HEK293T (cell line): ENCODE measurements around the gene CRYZL1.

Source experiments
- CTCF ChIA-PET: fragments of 350-600 bp; formaldehyde crosslinking; extraction: SDS; loops from one replicate; lab custom pipeline; 2021; ENCODE audit warnings: antibody characterized with exemption, inconsistent platforms; lab: Yijun Ruan, JAX
- POLR2A ChIA-PET: fragments of 350-600 bp; formaldehyde crosslinking; extraction: SDS; loops from one replicate; lab custom pipeline; 2020; ENCODE audit warnings: antibody characterized with exemption, inconsistent platforms; lab: Yijun Ruan, JAX
- DNase-seq: peaks from one replicate; pipeline ENCODE4 v3.0.0; 2012; ENCODE audit warnings: mixed read lengths; ENCODE audit errors: extremely low spot score
- ARNT ChIP-seq: fragments of 450-650 bp; IDR thresholded peaks from 2 replicates; pipeline ENCODE4 v1.6.1; 2017; ENCODE audit warnings: mild to moderate bottlenecking
- BHLHE40 ChIP-seq: fragments of 450-650 bp; IDR thresholded peaks from 2 replicates; pipeline ENCODE4 v1.6.1; 2016; ENCODE audit warnings: mild to moderate bottlenecking, moderate library complexity, borderline replicate concordance
- CTBP1 ChIP-seq: fragments of 450-650 bp; IDR thresholded peaks from 2 replicates; pipeline ENCODE4 v1.6.1; 2016; ENCODE audit warnings: borderline replicate concordance
- ELF4 ChIP-seq: fragments of 450-650 bp; IDR thresholded peaks from 2 replicates; pipeline ENCODE4 v1.6.1; 2017; ENCODE audit warnings: antibody characterized with exemption
- FOXA1 ChIP-seq: fragments of 450-650 bp; IDR thresholded peaks from 2 replicates; pipeline ENCODE4 v1.6.1; 2016; ENCODE audit warnings: mild to moderate bottlenecking
- FOXK2 ChIP-seq: fragments of 450-650 bp; IDR thresholded peaks from 2 replicates; pipeline ENCODE4 v1.6.1; 2016; ENCODE audit warnings: mild to moderate bottlenecking
- FOXM1 ChIP-seq: fragments of 450-650 bp; IDR thresholded peaks from 2 replicates; pipeline ENCODE4 v1.6.1; 2017; ENCODE audit warnings: mild to moderate bottlenecking, borderline replicate concordance
- HDGF ChIP-seq: fragments of 450-650 bp; IDR thresholded peaks from 2 replicates; pipeline ENCODE4 v1.6.1; 2017; ENCODE audit warnings: antibody characterized with exemption, borderline replicate concordance
- L3MBTL2 ChIP-seq: fragments of 450-650 bp; conservative IDR thresholded peaks from 2 replicates; pipeline ENCODE4 v1.6.1; 2016; ENCODE audit warnings: mild to moderate bottlenecking
- LEF1 ChIP-seq: fragments of 450-650 bp; IDR thresholded peaks from 2 replicates; pipeline ENCODE4 v1.6.1; 2017; ENCODE audit warnings: mild to moderate bottlenecking, borderline replicate concordance
- NFRKB ChIP-seq: fragments of 450-650 bp; IDR thresholded peaks from 2 replicates; pipeline ENCODE4 v1.6.1; 2016; ENCODE audit warnings: mild to moderate bottlenecking, moderate library complexity
- PKNOX1 ChIP-seq: fragments of 450-650 bp; IDR thresholded peaks from 2 replicates; pipeline ENCODE4 v1.6.1; 2016
- SP1 ChIP-seq: fragments of 450-650 bp; IDR thresholded peaks from 2 replicates; pipeline ENCODE4 v1.6.1; 2017
- SUZ12 ChIP-seq: fragments of 450-650 bp; IDR thresholded peaks from 2 replicates; pipeline ENCODE4 v1.6.1; 2016; ENCODE audit warnings: mild to moderate bottlenecking
- TARDBP ChIP-seq: fragments of 450-650 bp; IDR thresholded peaks from 2 replicates; pipeline ENCODE4 v1.6.1; 2016
- ZNF384 ChIP-seq: fragments of 450-650 bp; IDR thresholded peaks from 2 replicates; pipeline ENCODE4 v1.6.1; 2016

CRYZL1 gene

DNA sequence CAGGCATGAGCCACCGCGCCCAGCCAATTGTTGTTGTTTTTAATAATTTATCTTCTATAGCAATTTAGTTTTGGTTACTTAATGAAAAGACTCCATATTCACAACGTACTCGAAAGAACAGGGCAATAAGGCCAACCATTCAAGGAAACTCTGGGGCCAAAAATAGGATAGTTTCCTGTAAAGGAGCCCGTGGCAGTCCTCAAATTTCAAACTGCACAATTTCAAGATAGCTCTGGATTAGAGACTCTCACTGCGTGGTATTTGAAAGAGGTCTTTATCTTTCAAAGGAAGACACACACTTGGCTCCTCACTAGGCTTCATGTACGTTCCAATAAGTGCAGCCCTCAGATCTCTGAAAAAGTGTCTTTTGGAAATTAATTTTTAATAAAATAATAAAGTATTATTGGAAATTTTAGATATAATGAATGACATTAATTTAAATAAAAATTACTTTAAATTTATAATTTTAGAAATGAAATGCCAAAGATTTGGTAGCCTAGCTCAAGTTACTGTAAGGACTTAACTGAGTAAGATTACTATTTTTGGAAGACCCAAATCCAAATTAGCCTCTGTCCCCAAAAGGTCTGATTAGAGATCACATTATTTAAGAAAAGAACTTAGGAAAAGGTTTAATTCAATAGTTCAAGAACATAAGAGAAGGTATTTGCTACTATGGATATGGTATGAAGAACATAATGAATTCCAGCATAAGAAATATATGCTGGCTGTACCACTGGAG lies 30.4 kb downstream of the CRYZL1 start:
- ChIA-PET POLR2A (no interaction called here), CTCF (interaction anchor here (1.5 kb wide), 1 partner anchor 282 kb away, joined by 3 read pairs; no protein-coding TSS in a partner anchor)
- DNase-seq, result no peak
- TF ChIP-seq FOXK2 (no peak), ELF4 (no peak), SUZ12 (no peak), ARNT (no peak), ZNF384 (no peak), HDGF (no peak), BHLHE40 (no peak), SP1 (no peak), CTBP1 (no peak), PKNOX1 (no peak), FOXM1 (no peak), NFRKB (no peak), TARDBP (no peak), FOXA1 (no peak), LEF1 (no peak), L3MBTL2 (no peak)

GRCh38 chr21:33608559-33608958 lies 33.0 kb downstream of the CRYZL1 start:
- DNase-seq, result no peak

DNA sequence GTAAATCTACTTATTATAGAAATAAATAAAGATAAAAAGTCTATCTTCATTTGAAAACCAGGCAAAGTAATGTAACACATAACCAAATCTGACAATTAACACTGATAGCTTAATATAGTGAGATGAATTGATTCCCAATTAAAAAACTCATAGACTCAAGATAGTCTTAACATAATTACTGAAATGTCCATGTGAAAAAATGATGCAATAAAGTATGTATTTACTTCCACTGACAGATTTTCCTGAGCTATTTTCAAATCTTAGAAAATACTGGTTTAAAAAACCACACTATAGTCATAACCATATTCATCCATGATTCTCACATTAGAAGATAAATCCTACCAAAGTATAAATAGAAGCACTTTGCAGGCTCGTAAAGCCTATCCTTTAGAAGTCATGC lies 43.5 kb downstream of the CRYZL1 start:
- TF ChIP-seq LEF1 (no peak), CTBP1 (no peak), HDGF (no peak), FOXM1 (no peak), ZNF384 (no peak)
- no peak for DNase-seq
- POLR2A ChIA-PET, result no interaction called here
- CTCF ChIA-PET, result no interaction called here

More at GRCh38 chr21:33608559-33608958, 33.0 kb downstream of the CRYZL1 start:
- ChIA-PET POLR2A (no interaction called here), CTCF (no interaction called here)
- TF ChIP-seq NFRKB, result no peak
- no peak for TF ChIP-seq FOXK2
- TF ChIP-seq L3MBTL2, result no peak
- no peak for TF ChIP-seq BHLHE40
- no peak for TF ChIP-seq FOXA1
- TF ChIP-seq FOXM1, result no peak
- no peak for TF ChIP-seq CTBP1
- no peak for TF ChIP-seq ELF4
- TF ChIP-seq TARDBP, result no peak
- TF ChIP-seq SP1, result no peak
- TF ChIP-seq SUZ12, result no peak
- TF ChIP-seq ZNF384, result no peak
- no peak for TF ChIP-seq LEF1
- TF ChIP-seq ARNT, result no peak

DNA sequence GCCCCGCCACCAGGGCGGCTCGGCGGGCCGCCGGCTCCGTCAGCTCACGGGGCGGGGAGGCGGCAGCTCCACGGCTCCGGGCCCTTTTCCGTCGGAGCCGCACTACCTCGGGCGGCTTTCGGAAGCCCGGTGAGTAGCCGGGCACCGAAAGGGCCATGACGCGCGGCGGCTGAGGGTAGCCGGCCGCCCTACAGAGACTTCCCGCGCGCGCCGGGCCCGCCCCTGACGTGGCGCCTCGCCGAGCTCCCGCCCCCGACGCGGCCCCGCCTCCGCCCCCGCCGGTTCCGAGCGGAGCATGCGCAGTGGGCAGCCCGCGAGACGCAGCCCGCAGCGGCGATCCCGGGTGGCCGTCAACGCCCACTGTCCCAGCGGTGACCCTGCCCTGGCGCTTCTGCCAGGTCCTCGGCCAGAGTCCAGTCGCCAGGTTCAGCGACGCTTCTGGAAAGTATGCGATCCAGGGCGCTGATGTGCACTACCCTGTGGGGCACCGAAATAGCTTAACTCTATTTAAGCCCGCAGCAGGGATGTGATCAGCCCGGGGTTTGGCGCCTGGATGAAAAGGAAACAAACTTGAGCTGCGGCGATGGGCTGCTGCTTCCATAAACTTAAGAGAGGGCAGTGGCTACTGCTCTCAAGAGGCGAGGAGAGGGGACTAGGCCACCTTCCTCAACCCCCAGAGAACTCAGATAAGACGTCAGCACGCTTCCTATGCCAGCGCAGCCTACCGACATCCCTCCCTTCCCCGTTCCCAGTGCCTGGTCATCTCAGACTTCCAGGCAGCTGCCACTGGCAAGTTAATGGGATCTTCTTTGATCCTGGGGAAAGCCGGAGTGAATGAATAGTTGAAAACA lies 52.8 kb downstream of the CRYZL1 start, which contains the start of gene DONSON:
DONSON (minus strand) TSS at position 200 of the 851 bp plus-strand sequence; CDS start at position 157, 43 bp downstream.
- CTCF ChIA-PET, result interaction anchor here (2.5 kb wide), 1 partner anchor 17 kb away, joined by 16 read pairs; no protein-coding TSS in a partner anchor
- POLR2A ChIA-PET, result interaction anchor here (0.5 to 2.3 kb wide), 15 partner anchors 8 to 109 kb away, joined by 3 to 14 read pairs (median 4); partner anchors contain the start of genes DNAJC28, GART and TMEM50B
- DNase-seq, result peak; percentile 99

GRCh38 chr21:33587792-33588484 lies 53.6 kb downstream of the CRYZL1 start:
- ChIA-PET POLR2A (interaction anchor here (1.0 to 2.3 kb wide), 8 partner anchors 13 to 108 kb away, joined by 3 to 14 read pairs (median 6); partner anchors contain the start of genes DNAJC28, GART and TMEM50B), CTCF (interaction anchor here (2.5 kb wide), 1 partner anchor 18 kb away, joined by 16 read pairs; no protein-coding TSS in a partner anchor)
- peak; percentile 34 for DNase-seq
- TF ChIP-seq TARDBP (no peak), SUZ12 (no peak), ZNF384 (no peak), L3MBTL2 (peak; percentile 49; the same call in 1 of the 2 replicates), NFRKB (no peak), FOXK2 (no peak), CTBP1 (no peak), FOXA1 (no peak), LEF1 (peak; percentile 84; the same call in 1 of the 2 replicates), FOXM1 (no peak), HDGF (no peak), BHLHE40 (no peak), ARNT (0 out of 2 replicates have a peak, but pooled peaks have one; percentile 20), PKNOX1 (peak; percentile 54), SP1 (no peak), ELF4 (no peak)

More for the DNA sequence above, 52.8 kb downstream of the CRYZL1 start, which contains the start of gene DONSON:
- no peak for TF ChIP-seq FOXM1
- TF ChIP-seq SP1, result no peak
